Hematopoietic multipotent progenitor cell (in vitro differentiated cells): Measurements from ENCODE around the gene SH3GL1. TPM values are rescaled to one million over a fixed set of nuclear protein-coding genes. Genes with fewer than 3 reads are reported as not detected.

ENCODE experiments used
- DNase-seq, 3 donors: peaks; one replicate each; pipeline ENCODE4 v3.0.0-alpha.2; 2011 to 2015; ENCODE audit warnings: low read depth in 2 of 3, low spot score in 2 of 3
- total RNA-seq: library from RNA; depleted of rRNA; stranded (reverse); fragments of >200 nt; gene quantifications from one replicate; pipeline ENCODE4 v1.2.3, GENCODE V29; 2012

The SH3GL1 gene, protein sequence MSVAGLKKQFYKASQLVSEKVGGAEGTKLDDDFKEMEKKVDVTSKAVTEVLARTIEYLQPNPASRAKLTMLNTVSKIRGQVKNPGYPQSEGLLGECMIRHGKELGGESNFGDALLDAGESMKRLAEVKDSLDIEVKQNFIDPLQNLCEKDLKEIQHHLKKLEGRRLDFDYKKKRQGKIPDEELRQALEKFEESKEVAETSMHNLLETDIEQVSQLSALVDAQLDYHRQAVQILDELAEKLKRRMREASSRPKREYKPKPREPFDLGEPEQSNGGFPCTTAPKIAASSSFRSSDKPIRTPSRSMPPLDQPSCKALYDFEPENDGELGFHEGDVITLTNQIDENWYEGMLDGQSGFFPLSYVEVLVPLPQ
- total RNA-seq = 25.9 TPM

GRCh38 chr19:4400135-4400936, at the start of gene SH3GL1:
TSS of gene SH3GL1 (minus strand) at chr19:4400547. CDS start at chr19:4400368, 179 bp downstream.
- DNase-seq = peak; percentile 93 to 98 (median 95)

- DNase-seq = no peak
Observed at GRCh38 chr19:4449639-4450028, 49.3 kb upstream of the SH3GL1 start.

DNA sequence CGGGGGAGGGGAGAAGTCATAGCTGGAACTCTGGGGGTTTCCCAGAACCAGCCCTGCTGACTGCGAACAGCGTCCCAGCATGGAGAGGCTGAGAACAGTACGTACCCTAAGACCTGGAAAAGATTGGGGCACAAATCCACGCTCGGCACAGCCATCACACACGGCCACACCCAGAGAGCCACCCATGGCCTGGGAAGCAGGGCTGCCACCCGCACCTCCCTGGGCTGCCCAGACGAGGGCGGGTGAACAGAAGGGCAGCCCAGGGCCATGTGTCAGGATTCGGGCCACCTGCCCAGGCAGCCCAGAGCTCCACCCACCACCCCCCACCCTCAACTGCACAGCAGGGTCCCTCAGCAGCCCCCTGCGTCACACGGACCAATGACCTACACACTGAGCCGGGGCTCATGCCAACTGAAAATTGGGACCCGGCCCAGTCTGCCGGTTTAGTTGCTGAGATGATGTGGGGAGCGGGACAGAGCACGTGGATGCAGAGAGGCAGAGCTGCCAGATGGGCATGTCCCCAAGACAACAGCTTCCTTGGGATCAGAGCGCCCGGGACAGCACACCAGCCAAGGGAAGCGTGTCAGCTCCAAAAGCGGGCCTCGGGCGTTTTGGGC, 48.8 kb upstream of the SH3GL1 start:
- no peak for DNase-seq

DNA sequence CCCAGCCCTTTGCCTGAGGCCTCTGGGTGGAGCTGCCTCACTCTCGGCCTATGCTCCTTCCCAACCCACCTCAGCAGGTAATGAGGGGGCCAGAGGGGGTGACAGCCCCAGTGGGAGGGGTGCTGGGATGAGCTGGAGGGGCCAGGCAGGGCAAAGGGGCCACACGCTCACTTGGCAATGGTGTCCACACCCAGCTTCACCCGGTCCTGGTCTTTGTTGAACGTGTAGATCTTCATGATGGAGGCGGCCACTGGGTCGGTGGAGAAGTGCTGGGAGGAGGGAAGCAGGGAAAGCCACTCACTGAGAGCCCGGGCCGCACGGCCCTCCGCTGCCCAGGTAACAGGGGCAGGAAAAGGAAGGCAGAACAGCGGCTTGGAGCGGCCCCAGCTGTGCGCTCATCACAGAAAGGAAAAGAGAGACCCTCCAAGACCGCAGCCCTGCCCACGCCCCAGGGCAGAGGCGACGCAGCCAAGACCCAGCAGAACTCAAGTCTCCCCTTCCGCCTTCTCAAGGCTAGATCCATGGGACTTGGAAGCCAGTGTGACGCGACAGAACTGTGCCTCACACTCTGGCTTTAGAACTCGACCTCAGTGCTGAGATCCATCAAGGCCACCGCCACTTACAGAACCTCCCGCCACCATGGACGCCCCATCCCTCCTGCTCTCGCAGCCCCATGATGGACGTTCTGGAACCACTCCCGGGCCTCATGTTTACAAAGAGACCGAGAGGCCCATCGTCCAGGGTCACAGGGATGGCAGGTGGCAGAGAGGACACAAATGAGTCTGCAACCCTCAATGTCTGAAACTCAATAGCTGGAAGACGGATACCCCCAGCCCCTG, 48.0 kb upstream of the SH3GL1 start:
- DNase-seq = no peak

- DNase-seq = no peak
Observed at GRCh38 chr19:4447327-4448146, 47.2 kb upstream of the SH3GL1 start.

GRCh38 chr19:4446704-4447200, 46.4 kb upstream of the SH3GL1 start:
- DNase-seq = no peak

DNA sequence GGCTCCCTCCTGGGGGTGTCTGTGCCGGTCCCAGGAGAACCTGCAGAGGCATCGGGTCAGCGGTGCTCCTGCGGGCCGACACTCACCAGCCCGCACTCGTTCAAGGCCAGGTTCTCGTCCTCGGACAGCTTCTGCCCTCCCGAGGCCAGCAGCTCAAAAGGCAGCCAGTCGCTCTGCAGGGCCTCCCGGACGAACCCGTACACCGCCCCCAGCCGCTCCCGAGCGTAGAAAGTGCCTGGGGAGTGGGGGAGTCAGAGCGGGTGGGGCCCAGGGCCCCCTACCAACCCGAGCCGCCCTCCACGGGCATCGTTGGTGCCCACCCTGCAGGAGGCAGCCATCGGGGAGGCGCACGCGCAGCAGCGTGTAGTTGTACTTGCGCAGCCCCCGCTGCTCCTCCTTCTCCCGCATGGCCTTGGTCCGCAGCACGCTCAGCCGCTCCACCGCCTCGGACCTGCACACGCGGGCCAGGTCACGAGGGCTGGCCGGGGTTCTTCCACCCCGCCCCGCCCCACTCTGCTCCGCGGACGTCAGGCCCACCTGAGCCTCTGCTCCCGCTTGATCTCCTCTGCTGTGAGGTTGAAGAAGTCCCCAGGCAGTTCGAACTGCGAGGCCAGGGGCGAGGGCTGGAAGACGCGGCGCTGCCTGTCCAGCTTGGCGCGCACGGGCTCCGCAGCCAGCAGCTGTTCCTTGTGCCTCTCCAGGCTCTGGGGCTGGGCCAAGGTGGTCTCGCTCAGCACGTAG, 45.8 kb upstream of the SH3GL1 start:
- no peak for DNase-seq

DNA sequence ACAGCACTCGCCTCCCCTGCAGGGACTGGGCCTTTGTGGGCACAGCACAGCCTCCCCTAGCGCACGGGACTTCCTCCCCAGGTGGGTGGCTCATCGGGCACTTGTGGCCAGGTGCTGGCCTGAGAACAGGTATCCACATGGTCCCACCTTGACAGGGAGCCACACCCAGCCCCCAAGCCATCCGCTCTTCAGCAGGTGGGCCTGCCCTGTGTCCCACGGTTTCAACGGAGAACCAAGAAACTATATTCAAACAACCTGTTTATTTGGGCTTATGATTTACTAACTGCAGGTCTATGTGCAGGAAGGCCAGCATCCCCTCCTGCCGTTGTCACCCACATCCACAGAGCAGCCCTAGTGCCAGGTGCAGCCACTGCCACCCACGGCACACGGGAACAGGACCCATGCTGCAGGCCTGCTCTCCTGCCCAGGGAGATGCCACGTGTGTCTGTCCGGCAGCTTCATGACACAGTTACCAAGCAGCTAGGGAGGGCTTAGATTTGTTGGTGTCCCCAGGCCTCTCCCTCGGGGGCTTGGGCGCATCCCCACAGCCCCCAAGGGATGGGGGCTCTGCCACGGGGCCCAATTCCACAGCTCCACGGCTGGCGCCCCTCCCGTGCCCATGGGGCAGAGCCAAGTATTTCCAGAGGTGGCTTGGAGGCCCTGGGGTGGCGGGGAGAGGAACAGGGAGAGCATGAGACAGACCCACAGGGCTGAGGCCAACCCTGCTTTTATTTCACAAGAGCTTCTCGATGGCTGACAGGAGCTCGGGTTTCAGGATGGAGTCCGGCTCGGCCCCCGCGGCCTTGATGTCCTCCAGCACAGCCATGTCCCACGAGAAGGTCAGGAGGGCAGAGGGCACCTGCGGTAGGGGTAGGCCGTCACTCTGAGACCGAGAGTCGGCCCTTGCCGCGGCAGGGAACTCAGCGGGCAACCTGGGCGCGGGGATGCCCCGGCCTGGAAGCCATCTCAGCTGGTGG, 44.7 kb upstream of the SH3GL1 start:
- no peak for DNase-seq

DNA sequence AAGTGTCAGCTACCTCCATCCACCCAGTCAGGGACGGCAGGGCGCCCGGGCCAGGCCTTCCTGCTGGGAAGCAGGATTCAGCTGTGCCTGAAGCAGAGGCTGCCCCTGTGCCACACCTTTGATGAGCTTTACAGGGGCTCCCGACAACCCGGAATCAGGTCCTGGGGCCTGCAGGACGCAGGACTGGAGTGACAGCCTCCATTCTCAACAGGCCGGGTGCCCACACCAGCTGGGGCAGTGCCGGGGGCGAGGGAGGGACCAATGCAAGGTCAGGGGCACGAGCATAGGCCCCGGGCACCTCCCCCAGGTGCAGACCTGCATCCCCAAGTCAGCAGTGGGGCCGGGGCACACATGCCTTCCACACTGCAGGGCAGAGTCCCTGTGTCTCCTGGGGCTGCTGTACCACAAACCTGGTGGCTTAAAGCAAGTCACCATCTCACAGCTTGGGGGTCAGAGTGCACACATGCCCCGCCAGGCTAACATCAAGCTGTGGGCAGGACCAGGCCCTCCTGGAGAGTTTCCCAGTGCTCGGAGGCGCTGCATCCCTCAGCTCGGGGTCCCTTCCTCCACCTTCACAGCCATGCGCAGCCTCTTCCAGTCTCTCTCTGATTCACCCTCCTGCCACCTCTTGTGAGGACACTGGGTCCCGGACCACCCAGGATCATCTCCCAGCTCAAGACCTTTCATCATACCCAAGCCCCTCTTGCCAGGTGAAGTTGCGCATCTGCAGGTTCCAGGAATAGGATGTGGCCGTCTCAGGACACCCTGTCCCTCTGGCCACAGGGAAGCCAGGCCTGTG, 43.8 kb upstream of the SH3GL1 start:
- no peak for DNase-seq

DNA sequence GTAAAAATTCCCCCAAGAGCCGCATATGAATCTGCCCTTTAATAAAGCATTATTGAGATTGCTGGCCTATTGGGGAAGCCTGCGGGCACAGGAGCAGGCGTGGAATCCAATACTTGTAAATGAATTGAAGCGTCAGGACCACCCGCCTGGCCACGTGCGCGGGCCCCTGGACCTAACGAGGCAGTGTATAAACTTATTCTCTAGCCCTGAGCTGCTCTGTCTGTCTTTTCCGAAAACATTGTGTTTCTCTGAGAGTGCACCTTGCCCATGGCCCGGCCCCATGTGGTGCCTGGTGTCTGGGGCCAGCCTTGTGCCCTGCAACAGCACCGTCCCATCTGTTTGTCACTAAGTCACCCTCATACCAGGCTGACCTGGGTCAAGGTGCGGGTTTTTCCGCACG, 42.8 kb upstream of the SH3GL1 start:
- no peak for DNase-seq

DNA sequence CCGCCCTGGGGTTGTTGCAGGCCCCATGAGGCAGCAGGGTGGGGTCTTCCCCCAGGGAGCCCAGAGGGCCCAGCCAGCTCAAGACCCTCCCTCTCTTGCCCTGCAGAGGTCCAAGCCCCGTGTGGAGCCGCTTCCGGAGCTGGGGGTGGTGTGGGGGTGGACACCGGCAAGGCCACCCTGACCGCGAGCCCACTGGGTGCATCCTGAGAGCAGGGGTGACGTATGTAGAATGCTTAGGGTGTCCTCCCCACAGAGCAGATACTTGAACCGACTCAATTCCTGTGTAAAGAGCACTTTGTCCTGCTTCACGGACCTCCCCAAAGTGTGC, 42.4 kb upstream of the SH3GL1 start:
- DNase-seq = no peak

DNA sequence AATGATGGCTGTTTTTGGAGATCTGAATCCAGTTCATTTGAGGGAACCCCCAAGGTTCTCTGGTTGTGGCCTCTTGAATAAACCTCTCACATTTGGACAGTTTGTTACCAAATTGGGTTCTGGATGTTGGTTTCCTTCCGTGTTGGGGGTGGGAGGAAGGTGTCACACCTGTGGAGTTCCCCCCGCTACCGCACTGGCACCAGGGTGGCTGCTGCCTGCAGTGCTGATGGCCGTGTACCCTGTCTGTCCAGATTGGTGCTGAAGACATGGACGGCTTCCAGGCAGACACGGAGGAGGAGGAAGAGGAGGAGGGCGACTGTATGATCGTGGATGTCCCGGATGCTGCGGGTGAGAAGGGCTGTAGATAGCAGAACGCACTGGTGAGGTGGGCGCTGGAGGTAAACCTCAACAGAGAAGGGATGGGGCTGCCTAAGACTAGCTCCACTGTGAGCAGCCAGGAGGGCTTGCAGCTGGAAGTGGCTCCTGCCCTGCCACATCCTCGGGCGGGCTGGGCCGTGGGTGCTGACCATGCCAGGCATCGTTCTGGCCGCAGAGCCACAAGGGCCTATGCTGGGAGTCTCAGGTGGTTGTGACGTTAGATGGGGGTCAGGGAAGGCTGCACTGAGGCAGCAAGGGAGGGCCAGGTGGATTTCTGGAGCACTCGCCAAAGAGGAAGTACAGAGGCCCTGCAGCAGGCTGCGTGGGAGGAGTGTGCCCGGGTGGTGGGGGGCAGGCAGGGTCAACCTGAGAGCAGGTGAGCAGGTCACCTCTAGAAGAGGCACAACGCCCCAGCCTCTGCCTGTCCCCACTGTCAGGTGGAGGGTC, 41.9 kb upstream of the SH3GL1 start:
- no peak for DNase-seq

DNA sequence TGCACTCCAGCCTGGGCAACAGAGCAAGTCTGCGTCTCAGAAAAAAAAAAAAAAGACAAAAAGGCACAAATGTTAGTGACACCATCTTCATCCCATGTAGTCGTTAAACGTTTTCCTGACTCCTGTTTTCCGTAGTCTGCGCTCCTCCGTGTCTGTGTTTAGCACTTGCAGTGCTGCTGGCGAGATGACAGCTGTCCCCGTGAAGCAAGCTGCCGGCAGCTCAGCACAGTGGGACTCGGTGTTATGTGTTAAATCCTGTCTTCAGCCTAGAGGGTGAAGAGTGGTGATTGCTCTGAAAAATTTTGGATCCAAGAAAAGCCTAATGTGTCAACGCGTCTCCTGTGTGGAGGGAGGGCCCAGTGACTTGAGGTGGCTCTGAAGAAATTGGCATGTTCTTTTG, 38.9 kb upstream of the SH3GL1 start:
- no peak for DNase-seq

DNA sequence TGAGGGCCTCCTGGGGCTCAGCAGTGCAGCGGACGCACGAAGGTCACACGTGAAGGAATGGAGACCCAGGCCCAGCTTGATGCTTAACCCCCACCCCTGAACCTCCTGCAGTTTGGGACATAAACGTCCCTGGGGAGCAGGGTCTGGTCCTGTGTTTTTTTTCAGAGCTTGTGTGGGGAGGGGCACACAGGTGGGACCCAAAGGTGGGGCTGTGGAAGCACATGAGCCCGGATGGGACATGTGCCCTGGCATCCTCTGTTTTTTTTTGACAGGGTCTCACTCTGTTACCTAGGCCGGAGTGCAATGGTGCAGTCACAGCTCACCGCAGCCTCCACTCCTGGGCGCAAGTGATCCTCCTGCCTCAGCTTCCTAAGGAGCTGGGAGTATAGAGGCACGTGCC, 36.8 kb upstream of the SH3GL1 start:
- DNase-seq = no peak

GRCh38 chr19:4436231-4436630, 35.9 kb upstream of the SH3GL1 start:
- no peak for DNase-seq

- no peak for DNase-seq
Observed at GRCh38 chr19:4434391-4434790, 34.0 kb upstream of the SH3GL1 start.
